ENCODE measurements around the gene UBTD1.
"Not testable (repeated sequence)": the region's sequence is repeated elsewhere in the genome, so short reads cannot be mapped to it uniquely, and the experiment has no call there.

The UBTD1 gene

DNA sequence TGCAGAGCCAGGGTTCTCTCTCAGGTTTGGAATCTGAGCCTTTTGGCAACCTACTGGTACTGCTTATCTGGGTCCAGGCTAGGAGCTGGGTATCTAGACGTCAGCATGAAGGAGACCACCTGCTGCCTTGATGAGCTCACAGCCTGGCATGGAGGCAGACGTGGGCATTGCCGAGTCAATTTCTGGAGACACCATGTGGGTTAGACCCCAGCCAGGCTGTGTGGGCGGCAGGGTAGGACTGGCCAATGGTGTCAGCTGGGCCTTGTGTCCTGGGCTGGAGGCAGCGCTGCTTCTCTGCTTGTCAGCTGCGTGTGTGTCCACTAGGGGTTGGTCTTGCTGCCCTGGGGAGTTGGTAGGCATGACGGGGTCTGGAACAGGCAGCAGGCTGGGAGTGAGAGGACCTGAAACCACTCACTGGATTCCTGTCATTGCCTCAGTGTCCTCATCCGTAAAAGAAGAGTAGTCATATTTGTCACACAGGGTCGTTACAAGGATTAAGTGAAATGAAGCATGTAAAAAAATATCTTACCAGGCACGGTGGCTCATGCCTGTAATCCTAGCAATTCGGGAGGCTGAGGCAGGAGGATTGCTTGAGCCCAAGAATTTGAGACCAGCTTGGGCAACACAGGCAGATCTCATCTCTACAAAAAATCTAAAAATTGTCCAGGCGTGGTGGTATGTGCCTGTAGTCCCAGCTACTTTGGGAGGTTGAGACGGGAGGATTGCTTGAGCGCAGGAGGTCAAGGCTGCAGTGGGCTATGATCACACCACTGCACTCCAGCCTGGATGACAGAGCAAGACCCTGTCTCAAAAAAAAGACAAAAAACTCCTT is 42.2 kb downstream of the UBTD1 start:
- no peak for DNase-seq

DNA sequence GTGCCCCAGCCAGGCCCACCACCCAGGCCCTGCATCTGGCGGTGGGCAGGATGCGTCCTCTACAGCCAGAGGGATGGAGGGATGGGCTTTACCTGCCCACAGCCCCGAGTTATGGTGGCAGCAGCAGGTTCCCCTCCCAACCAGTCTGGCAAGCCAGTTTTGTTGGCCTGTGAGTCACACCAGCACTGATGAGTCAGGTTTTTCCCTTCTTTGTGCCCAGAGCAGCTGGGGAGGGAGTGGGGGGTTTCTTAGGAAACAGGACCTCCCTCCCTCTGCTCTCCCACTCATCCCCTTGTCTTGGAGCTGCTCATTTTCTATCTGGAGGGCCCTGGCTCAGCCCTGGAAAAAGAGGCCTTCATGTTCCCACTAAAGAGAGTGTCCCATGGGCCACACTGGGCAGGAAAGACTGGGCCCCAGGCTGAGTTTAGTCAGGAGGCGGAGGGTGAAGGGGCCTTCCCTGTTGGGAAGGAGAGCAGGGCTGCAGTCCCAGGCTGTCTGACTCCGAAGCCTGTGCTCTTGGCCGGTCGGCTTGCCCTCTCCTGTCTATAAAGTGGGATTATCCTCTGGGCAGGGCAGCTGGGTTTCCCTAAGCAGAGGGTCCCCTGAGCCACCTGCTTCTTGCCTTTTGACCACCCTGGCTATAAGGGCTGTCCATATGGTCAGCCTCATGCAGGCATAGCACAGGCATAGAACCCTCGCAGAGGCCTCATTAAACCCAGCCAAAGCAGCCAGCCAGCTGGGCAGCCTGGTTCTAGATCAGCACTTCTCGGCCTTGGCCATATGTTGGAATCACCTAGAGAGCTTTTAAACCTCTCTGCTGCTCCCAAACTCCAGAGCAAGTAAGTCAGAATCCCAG is 43.7 kb downstream of the UBTD1 start:
- no peak for DNase-seq

DNA sequence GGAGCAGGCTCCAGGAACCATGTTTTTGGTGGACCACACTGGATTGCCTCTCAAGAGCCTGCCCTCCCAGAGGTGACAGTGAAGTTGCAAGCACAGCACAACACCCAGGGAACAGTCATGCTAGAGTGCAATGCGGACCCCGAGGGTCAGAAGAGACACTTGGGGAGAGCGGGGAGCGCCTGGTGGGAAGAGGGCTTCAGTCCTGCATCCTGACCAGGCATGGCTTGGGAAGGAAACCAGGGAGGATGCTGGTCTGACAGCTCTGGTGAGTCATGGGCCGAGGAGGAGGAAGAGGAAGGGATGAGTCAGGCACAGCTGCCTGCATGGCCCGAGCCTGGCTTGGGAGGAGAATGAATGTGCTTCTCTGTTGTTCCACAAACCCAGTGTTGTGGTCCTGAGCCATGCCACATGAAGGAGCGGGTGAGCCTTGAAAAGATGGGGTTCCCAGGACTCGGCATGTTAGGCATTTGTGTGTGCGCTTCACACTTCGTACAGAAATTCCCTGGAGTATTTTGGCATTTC is 44.4 kb downstream of the UBTD1 start:
- DNase-seq = no peak

DNA sequence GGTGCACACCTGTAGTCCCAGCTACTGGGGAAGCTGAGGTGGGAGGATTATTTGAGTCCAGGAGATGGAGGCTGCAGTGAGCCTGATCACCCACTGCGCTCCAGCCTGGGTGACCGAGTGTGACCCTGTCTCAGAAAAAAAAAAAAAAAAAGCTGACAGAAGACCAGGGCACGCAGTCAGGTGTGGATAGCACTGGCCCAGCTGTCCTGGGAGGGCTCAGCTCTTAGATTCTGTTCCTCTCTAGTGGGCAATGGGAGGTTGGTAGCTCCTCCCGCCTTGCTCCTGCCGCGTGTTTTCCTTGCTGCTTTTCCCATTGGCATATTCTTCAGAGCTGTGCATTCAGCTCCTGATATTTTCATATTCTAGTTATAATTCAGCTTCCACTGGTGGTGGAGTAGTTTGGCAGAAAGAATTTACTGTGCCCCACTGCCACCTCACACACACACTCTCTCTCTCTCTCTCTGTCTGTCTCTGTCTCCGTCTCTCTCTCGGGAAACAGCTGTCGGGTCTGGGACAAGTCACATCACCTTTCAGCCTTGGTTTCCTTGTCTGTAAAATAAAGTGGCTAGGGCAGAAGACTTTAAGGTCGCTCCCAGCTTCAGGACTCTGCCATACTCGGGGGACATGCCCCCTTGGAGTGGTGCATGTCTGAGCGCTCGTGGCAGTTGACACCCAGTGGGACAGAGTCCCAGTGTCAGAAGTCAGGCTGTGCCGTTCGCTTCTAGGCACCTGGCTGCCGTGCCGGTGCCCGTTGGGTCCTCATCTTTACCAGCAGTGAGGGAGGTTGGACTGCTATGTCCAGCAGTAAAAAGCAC is 47.9 kb downstream of the UBTD1 start:
- no peak for DNase-seq

DNA sequence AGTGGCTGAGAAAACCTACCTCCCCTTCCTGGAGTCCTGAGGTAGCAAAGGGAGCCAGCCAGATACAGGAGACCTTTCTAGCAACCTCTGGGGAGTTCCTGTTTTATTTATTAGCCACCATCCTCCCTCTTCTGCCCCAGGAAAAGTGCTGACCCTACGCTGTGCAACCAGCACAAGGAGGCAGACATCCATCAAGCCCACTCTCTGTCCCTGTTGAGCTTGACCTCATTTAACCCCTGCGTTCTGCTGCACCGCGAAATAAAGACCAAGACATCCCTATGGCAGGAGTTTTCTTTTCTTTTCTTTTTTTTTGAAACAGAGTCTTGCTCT is 48.5 kb downstream of the UBTD1 start:
- no peak for DNase-seq

DNA sequence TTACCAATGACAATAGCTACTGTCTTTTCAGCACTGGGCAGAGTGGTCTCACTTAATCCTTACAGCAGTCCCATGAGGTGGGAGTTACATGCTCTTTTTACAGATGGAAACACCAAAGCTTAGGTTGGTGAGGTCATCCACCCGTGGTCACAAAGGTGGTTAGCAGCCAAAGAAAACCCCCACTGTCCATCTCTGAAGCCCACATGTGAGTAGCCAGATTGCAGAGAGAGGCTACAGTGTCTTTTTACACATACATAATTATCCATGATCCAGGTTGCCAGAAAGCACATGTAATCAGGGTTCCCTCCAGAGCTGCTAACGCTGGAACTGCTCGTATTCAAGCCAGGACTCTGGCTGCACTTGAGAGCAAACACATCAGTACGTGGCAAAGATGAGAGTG is 49.2 kb downstream of the UBTD1 start:
- DNase-seq = no peak

DNA sequence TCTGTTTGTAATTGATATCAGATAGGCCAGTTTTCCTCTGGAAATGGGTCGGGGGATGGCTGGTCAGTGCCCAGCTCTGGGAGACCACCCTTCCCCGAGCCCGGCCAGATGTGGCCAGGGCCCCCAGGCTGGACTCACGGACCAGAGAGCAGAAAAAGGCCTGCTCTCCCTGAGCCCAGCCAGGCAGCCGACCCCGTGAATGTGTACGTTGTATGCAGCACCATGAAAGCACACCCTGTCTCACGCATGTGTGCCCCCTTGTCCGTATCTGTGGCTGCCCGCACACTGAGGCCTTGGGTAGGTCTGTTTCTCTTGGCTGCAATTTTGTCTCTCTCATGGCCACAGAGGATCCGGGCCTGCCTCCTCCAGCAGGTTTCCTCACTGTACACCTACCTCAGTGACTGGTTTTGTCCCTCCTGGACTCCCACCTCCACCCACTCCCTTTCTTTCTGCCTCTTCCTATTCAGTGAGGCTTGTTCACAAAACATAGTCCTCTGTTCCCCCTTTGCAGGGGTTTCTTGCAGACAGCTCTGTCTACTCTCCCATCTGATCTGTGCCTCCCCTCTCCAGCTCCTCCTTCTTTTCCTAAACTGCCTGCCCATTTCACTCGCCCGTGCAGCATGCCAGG is 50.2 kb downstream of the UBTD1 start:
- DNase-seq = no peak

DNA sequence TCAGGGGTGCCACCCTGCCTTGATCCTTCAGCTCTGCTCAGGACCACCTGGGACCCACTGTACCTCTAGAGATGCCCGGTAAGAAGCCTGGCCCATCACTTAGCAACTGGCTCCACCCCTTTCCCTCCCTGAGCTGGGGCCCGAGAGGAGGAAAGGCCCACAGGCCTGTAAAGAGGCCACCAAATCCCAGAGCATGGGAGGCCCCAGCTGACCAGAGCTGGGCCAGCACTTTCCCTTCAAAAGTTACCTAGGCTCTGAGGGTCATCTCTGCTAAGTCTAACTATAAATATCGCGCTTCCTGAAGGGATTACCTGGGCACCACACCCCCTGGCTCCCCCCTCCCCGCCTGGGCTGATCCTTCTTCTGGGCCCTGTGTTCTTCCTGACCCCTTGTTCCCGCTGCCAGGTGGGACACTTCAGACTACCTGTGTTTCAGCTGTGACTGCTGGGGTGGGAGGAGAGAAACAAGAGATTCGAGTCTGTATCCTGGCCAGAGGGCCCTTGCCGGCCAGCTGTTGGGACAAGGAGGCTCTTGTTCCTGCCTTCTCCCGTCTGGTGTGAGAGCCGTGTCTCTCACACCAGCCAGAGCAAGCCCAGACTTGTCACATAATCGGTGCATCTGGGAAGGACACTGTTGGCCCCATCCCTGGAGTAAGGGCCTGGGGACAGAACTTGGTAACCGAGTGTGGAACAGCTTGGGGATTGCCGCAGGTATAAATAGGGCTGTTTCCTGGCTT is 51.0 kb downstream of the UBTD1 start:
- no peak for DNase-seq

DNA sequence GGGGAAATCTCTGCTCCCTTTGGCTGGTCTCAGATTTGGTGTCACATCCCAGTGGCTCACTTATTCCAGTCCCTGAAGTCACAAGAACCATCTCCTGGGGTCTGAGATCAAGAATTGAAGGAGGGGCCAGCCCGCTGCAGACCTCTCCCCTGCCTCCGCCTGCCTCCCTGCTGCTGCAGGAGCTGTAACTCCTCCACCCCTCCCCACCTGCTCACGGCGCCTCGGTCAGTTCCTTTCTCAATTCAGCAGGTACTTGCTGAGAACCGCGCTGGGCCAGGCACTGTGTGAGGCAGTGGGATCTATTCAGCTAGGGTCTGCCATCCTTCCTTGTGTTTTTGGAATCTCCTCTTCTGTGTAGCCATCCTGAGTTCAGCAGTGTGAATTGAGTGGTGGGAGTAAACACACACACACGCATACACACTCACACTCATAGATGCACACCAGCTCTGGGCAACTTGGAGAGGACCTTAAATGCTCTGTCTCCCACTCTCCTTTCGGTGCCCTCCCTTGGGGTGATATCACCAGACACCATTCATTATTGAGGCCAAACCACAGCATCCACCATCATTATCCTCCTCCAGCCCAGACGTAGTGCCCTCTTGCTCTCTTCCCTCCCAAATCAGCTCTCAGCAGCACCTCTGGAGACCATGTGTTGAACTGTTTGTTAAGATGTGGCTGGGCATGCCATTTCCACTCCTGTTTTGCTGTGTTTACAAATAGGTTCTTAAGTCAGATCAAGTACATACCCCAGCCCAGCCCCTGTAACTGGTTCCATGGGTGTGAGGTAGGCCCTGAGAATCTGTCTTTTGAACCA is 51.8 kb downstream of the UBTD1 start:
- DNase-seq = no peak

DNA sequence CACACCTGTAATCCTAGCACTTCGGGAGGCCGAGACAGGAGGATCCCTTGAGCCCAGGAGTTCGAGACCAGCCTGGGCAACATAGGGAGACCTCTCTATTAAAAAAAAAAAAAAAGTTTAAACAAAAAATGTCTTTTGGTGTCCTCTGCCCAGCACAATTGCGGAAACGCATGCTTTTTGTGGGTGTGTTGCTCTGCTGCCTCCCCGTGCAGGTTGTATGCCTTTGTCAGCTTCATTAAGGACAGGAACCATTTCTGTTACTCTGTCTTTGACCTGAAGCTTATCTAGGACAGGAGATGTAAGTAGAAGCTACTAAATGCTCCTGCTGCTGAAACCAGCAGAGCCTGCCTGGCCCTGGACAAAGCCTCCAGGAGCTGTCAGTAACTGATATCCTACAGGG is 52.5 kb downstream of the UBTD1 start:
- no peak for DNase-seq

DNA sequence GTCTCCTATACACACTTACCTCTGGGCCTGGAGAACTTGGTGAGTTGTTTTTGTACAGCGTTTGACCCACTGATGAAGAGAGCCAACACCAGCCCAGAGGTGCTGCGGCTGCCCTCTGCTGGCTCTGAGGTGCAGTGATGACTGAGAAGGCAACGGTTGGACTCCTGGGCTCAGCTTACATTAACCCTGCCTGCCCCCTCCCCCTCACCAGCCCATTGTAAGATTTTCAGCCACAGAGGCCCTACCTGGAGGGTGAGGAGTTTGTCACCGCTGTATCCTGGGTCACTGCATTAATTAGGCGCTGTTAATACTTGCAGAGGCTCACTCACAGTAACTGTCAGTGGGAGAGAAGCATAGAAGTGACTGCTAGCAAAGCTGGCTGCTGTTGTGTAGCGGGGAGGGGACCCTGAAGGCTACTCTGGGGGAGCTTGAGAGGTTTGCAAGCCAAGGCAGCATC is 54.9 kb downstream of the UBTD1 start:
- DNase-seq = peak; percentile 63

DNA sequence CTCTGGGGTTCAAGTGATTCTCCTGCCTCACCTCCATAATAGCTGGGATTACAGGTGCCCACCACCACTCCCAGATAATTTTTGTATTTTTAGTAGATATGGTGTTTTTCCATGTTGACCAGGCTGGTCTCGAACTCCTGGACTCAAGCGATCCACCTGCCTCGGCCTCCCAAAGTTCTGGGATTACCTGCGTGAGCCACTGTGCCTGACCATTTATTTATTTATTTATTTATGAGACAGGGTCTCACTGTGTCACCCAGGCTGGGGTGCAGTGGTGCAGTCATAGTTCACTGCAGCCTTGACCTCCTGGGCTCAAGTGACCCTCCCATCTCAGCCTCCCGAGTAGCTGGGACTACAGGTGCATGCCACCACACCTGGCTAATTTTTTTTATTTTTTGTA is 55.6 kb downstream of the UBTD1 start:
- DNase-seq = not testable (repeated sequence)

DNA sequence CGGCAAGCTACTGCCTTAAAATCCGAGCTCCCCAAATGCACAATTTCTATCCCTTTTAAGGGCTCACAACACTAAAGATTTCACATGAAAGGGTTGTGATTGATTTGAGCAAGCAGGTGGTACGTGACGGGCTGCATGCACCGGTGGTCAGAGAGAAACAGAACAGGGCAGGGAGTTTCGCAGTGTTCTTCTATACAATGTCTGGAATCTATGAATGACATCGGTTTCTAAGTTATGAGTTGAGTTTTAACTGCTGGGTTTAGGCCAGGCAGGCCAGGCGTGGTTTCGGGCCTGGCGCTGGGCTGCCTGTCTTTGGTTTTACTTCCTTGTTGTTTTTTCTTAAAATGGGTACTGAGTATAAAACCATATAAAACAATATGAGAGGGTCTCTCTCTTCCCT is 56.8 kb downstream of the UBTD1 start:
- not testable (repeated sequence) for DNase-seq

DNA sequence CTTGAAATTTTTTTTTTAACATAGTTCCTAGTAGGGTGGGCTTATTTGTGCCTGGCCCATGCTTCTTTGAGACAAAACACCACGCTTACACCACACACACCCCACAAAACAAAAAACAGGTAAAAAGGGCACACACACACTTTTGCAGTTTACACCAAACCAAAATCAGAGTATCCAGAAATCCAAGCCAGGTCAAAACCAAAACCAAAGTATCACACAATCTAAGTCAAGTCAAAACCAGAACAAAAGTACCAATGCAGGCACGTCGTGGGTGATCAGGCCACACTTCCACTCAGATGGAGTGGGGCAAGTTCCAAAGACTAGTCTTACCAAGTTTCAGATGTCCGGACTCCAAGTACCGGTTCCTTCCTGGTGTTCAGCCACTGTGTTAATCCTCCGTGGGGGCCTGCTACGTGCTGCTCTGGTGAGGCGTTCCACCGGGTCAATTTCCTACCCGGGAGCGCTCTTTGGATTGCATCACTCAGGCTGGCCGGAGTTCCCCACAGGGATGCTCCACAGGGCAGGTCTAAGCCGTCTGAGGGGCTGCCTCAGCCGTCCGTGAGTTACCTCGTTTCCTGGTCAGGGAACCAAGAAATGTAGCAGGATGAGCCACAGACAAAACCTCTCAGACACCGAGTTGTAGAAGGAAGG is 62.1 kb downstream of the UBTD1 start:
- DNase-seq = not testable (repeated sequence)

DNA sequence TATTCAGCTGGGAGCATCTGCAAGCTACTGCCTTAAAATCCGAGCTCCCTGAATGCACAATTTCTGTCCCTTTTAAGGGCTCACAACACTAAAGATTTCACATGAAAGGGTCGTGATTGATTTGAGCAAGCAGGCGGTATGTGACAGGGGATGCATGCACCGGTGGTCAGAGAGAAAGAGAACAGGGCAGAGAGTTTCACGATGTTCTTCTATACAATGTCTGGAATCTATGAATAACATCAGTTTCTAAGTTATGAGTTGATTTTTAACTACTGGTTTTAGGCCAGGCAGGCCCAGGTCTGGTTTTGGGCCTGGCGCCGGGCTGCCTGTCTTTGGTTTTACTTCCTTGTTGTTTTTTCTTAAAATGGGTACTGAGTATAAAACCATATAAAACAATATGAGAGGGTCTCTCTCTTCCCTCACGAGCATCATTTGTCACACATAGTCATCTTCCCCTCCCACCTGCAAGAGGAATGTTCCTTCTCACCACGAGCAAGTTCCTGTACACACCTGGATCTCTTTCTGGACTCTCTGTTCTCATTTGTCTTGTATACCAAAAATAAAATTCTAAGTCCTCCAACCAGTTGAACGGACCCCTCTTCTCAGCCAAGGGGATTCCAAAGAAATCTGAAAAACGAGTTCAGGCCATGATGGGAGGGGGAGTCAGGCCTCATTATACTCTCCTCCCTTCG is 62.8 kb downstream of the UBTD1 start:
- not testable (repeated sequence) for DNase-seq

DNA sequence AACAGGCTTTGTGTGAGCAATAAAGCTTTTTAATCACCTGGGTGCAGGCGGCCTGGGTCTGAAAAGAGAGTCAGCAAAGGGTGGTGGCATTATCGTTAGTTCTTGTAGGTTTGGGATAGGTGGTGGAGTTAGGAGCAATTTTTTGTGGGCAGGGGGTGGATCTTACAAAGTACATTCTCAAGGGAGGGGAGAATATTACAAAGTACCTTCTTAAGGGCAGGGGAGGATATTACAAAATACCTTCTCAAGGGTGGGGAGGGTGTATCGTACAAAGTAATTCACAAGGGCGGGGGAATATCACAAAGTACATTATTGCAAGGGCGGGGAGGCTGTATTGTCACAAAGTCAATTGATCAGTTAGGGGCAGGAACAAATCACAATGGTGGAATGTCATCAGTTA is 63.6 kb downstream of the UBTD1 start:
- DNase-seq = not testable (repeated sequence)

DNA sequence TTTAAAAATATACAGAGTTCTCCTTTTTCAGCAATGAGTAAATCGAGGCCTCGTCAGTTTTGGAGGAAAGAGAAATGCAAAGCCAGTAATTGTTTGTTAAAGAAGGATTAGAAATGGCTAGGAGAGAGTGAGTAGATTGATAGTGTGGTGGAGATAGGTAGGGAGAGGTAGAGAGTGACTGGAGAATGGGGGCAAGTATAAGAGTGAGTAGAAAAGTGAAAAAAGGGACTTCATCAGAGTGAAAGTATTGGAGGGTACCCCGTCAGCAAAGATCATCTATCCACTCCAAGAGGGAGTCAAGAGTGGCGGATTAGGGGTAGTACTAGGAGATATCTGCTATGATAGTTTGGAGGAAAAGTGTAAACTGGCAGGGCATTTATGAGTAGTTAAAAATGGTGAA is 64.6 kb downstream of the UBTD1 start:
- no peak for DNase-seq

DNA sequence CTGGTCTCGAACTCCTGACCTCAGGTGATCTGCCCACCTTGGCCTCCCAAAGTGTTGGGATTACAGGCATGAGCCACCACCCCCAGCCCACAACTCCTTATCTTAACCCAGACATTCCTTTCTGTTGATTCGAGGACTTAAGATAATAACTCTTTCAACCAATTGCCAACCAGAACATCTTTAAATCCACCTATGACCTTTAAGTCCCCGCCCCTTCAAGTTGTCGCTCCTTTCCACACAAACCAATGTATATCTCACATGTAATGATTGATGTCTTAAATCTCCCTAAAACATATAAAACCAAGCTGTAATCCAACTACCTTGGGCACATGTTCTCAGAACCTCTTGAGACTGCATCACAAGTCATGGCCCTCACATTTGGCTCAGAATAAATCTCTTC is 66.1 kb downstream of the UBTD1 start:
- no peak for DNase-seq

DNA sequence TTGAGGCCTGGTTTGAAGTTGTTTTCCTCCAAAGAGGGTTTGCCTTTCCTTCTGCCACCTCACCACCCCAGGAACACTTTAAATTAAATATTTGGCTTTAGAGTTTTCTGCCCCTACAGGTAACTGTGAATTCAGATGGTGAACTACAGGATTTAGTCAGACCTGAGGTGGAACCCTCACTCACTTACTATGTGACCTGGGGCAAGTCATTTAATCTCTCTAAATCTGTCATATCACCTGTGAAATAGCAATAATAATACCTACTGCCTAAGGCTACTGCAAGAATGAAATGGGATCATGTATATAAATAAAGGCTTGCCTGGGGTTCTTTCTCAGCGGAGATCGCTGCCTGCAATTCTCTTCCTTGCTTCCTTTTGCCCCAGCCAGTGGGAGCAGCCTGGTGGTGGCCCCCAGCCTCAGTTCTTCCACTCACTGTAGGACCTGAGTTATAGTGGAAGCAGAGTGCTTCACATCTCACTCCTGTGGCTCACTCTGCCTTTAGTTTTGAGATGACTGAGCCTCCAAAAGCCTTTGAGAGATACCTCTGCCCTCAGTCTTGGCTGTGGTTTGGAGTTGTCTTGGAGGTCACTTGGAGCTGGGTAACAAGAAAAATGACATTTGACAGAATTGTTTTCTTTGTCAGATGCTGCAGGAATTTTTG is 67.7 kb downstream of the UBTD1 start:
- no peak for DNase-seq
